ENCODE data around the gene HDAC9.

HDAC9 gene

DNA sequence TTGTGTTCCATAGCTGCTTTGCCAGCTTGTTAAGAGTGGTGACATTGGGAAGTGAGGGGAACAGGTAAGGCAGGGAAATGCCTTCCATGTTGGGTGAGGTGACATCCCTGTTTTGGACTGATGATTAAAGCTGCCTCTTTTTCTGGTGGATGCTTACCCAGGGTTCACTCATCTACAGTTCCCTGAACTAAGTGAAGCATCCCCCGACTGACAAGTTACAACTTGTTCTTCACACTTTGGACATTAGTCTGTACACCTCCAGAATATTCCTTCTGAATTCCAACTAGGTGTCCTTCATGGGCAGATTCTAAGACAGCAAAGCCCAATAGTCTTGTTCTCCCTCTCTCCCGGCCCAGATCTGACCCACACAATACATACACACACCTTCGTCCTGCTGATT, 63.4 kb downstream of the HDAC9 start:
- no peak for DNase-seq

DNA sequence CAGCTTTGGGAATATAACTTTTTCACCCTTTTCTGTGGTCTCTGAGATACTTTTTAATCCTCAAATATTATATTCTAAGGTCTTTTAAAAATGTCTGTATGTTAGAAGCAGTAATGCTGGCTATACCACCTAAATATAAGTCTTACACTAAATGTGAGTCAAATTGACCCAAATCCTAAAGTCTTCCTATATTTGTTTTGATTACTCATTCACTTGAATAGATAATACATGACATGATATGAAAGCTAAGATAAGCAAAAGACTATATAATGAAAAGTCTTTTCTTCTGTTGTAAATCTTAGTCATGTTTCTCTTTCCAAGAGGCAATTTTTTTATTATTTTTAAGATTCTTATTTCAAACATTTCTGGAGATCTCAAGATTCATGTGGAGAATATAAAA, 64.2 kb downstream of the HDAC9 start:
- DNase-seq: no peak

DNA sequence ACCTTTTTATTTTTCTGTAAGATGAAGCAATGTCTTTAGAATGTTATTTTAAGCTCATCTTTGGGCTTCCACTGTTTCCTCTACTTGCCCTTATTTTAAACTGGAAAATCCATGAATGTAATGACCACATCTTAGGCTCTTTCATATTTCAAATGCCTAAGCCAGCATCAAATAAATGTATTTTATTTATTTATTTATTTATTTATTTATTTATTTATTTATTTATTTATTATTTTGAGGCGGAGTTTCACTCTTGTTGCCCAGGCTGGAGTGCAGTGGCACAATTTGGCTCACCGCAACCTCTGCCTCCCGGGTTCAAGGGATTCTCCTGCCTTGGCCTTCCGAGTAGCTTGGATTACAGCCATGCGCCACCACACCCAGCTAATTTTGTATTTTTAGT, 69.2 kb downstream of the HDAC9 start:
- no peak for DNase-seq

DNA sequence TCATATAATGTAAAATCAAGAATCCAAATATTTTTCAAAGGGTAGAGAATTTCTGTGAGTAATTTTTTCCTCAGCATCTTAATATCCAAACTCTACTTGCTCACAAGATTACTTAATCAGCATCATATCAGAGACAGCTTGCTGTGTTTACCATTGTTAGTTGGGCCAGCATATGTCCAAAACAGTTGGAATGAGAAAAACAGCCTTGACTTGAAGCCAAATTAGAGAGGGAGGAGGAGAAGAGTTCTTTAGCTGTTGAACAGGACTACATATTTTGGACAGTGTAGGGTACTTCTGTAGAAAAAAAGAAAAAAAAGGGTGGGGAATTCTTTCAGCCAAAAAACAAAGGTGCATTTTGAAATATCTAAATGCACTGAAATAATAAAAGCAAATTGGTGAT, 69.8 kb downstream of the HDAC9 start:
- DNase-seq: no peak

DNA sequence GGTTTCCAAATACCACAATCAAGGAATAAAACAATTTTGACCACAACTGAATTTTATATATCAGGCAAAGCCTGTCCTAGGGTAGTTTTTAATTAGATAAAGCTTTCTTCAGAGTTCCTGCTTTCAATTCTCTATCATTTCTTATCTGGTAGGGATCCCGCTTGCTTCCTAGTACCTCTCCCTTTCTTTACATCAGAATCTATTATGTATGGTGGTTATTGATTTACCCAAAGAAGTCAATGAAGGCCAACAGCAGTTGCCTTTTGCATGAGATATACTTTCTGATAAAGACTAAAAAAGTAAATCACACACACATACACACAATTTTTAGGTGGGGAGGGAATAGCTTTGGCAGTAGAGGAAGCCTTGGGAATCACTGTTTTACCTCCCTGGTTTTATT, 70.7 kb downstream of the HDAC9 start:
- no peak for DNase-seq

DNA sequence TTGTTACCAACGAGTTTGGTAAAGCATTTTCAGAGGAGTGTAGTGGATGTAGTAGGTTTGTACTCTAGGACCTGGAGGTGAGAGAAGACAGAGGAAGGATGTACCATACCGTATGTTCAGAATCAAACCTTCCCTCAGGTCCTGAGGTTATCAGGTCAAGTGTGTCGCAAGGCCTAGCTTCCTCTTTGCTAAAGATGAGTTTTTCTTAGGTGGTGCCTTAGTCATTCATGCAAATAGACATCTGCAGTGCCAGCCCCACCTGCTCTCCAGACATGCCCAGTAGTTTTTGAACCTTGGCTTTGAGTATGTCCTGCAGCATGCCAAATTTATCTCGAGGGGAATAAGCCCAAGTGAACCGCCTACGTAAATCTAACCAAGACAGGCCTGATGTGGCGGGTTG, 71.3 kb downstream of the HDAC9 start:
- DNase-seq: no peak

DNA sequence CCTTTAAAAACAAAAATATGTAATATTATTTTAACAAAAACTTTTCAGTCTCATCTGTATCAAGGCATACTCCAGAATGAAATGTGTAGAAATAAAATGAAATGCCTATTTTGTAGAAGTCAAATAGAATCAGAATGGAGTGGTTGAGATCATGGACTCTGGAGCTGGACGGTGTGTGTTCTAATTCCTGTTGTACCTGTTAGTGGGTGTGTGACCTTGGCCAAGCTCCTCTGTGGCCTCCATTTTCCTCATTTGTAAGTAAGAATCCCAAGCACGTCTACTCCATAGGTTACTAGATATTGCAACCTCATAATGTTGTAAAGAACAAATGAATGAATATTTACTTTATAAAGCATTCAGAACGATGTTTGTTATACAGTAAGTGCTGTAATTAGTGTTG, 74.9 kb downstream of the HDAC9 start:
- DNase-seq: no peak

DNA sequence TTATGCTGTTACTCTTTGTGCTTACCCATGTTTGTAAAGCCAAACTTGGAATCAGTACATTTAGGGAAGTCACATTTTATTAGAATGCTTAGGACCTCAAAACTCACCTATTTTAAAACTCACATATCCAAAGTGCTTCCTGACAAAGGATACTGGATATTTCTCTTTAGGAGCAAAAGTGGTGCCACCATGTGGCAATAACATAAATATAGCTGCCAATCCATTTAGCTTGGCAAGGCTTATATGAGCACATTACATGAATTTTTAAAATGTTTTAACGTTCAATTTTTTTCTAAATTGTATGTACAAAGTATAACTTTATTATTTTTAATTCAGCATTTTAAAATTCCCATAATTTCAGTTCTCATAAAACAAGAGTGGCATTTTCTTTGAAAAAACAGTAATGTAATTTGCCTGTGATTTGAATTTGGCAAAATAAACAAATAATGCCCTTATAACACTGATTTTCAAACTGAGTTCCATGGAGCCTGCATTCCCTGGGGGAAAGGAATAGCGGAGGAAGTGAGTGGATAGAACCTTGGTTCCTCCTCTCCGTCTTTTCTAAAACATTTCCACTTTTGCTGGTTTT, 75.4 kb downstream of the HDAC9 start:
- peak; percentile 7 for DNase-seq

DNA sequence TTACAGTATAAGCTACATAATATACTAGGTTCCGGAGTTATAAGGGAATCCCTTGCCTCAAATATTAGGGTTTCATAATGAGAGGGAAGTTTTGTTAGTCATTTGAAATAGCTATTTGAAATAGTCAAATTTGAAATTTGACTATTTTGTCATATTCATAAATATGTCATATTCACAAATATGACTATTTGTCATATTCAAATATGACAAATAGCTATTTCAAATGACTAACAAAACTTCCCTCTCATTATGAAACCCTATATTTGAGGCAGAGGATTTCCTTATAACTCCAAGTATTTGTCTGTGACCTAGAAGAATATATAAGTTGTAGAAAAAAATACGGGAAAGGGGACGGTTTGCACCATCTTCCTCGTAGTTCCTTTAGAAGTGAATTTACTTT, 76.6 kb downstream of the HDAC9 start:
- DNase-seq: no peak

DNA sequence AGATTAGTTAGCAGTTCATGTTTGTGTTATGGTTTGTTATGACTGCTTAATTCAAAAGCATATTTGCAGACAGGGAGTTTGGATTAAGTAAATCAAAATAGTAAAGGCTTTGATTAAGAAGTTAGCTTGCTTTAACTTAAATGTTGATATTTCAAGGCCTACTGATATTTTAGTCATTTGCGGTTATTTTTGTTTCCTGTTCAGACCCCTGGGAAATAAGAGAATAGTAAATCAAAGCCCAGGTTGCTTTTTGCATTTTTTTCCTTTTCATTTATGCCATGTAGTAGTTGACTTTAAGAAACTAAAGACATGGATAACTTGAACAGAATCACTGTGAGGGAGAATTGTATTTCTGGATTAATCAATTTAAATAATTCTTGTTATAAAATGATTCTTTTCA, 77.3 kb downstream of the HDAC9 start:
- no peak for DNase-seq

DNA sequence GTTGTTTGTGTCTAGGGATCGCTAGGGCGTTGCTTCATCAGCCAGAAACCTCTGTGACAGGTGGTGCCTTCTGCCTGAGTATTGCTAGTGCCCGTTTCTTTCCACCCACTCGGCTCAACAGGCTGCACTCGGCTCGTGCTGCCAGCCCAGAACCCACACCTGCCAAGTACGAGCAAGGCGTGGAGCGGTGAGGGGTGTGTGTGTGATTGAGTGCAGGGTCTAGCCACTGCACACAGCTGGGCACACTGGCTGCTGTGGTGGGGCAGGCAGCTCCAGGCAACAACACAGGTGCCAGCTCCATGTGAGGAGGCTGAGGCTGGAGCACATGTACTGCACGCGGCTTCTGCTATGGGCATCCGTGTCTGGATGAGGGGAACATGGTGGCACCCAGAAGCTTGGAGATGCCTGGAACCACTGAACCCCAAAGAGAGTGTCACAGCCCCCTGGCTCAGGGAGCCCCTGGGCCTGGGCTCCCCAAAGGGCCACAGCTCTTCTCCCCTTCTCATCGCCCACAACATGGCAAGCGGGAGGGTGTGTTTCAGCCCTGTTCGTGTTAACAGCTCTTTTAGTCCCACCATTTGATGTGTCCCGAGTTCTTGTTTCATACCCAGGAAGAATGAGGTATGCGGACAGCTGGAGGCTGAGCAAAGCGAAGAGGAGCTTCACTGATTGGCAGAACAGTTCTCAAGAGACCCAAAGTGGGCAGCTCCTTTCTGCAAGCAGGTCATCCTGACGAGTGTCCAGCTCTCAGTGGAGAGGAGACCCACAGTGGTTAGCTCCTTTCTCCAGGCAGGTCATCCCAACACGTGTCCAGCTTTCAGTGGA, 78.1 kb downstream of the HDAC9 start:
- no peak for DNase-seq

DNA sequence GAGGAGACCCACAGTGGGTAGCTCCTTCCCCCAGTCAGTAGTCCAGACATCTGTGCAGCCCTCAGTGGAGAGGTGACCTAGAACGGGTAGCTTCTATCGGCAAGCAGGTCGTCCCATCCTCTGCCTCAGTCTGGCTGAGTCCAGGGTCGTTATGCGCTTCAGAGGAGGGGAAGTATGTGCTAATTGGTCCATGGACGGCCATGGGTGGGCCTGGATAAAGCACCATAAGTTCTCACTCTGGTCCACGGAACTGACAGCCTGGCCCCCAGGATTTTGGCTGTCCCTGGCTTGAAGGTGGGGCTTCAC, 78.6 kb downstream of the HDAC9 start:
- DNase-seq: no peak

DNA sequence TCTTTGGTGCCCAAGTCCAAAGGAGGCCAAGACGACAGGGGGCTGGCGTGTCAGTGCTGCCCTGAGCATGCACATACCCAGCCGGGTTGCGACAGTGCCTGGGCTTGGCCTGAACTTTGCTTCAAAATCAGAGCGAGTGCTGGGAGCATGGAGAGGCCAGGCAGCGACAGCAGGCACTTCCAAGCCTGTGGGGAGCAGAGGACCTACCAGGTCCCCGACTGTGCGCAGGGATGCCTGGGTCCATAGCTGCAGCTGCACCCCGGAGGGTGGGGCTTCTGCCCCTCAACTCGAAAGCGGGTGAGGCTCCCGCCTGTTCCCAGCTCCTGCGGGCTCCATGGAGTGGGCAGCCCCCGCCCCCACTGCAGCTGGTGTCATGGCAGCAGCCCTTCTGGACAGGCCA, 79.1 kb downstream of the HDAC9 start:
- DNase-seq: no peak

DNA sequence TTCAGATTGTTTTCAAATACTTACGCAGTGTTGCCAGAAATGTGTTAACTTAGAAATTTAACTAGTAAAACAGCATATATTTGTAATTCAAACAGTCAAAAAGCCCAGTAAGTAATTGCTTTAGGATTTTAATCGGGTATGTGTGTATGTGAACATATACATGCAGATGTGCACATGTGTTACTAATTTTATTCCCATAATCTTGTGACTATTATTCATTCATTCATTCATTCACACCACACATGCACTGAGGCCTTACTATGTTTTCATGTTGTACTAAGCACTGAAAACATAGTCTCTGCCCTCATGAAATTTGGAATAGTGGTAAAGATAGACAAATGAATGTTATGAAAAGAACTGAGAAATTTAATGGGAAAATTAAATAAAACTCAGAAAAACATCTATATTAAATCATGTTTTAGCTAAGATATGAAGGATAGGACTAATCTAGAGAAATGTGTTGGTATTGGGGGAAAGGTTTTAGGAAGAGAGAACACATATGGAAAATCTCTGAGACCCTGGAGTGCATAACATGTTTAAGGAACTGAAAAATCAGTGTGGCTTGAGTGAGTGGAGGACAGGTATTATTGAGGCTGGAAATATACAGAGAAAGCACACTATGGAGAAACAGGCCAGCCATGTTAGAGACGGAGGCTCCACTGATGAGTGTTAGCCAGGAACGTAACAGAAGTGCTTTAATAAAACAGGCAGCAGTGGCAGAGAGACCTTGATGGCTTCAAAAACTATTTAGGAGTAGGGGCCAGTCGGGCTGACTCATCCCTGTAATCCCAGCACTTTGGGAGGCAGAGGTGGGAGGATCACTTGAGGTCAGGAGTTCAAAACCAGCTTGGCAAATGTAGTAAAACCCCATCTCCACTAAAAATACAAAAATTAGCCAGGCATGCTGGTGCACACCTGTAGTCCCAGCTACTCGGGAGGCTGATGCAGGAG, 80.3 kb downstream of the HDAC9 start:
- no peak for DNase-seq

DNA sequence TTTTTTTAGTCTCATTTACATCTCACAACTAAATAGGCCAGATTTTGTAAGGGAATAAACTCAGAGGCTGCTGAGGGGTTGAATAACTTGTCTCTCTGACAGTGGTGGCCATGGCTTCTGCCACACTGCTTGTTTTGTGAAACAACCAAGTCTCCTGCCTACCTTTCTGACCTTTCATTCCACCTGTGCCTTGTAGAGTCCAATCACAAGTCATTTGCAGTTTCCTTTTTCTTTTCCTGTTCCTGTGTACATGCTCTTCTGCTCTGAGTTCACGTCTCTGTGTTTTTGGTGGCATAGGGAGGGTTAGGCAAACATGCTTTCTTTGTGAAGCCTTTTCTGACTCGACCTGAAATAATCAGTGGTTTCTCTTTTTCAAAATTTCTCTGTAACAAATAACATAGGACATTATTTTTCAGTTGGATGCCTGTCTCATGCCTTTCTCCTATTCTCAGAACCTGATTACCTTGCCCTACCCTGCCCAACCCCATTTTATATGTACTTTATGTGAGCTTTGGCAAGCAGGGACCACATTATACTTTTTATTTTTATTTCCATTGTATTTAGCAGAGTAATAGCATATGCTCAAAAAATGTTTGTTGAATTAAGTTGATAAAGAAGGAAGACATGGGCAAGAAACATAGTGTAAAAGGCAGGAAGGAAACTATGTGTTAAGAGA, 81.7 kb downstream of the HDAC9 start:
- DNase-seq: no peak

DNA sequence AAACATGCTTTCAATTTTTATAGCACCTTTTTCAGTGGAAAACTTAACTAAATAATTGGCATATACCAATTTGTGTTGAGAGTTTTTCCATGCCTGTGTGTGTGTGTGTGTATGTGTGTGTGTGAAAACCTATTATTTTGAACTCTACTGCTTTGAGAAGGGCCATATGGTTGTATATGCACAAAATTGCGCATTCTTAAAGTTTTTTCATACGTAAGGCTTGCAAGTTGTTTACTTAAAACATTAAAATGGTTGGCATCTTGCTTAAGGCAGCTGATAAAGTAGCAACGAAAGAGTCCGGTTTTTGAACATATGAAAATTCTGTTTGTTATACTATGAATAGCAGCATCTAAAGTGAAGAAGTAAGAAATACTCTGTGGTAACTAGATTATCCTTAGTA, 84.1 kb downstream of the HDAC9 start:
- DNase-seq: no peak

DNA sequence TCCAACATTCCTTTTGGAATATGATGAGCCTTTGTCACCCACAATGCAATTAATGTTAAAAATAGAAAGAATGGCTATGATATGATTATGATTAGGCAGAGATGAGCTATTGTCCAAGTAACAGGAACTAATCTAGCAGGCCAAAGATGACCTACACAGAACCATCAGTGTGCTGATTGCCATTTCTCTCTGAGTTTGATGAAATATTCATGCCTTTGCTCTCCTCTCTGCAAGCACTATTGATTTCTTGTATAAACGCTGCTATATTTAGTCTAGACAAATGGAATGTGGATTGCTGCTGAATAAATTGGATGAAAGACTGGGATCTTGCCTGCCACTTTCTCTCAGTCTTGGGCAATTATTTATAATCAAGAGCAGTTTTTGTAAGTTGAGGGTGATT, 85.4 kb downstream of the HDAC9 start:
- no peak for DNase-seq

DNA sequence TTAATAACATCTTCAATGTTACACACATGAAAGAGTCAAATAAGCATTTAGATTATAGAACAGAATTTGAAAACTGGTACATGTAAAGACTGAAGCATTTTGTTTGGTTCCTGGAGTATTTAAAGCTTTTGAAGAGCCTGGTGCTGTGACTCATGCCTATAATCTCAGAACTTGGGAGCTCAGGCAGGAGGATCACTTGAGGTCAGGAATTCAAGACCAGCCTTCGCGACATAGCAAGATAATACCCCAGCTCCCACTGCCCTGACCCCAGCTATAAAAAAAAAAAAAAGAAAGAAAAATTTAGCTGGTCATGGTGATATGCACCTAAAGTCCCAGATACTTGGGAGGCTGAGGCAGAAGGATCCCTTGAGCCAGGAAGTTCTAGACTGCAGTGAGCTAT, 87.8 kb downstream of the HDAC9 start:
- DNase-seq: no peak

DNA sequence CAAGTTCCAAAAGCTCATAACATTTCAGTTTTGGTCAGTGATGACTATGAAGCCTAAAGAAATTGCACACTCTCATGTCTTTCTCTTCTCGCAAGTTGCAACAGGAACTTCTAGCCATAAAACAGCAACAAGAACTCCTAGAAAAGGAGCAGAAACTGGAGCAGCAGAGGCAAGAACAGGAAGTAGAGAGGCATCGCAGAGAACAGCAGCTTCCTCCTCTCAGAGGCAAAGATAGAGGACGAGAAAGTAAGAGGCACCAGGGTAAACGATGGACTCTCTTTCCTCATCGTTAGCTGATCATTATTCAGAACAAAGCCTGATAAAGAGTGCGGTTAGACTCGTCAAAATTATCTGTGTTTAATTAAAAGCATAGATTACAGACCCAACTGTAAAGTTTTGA, 94.7 kb downstream of the HDAC9 start:
- no peak for DNase-seq

DNA sequence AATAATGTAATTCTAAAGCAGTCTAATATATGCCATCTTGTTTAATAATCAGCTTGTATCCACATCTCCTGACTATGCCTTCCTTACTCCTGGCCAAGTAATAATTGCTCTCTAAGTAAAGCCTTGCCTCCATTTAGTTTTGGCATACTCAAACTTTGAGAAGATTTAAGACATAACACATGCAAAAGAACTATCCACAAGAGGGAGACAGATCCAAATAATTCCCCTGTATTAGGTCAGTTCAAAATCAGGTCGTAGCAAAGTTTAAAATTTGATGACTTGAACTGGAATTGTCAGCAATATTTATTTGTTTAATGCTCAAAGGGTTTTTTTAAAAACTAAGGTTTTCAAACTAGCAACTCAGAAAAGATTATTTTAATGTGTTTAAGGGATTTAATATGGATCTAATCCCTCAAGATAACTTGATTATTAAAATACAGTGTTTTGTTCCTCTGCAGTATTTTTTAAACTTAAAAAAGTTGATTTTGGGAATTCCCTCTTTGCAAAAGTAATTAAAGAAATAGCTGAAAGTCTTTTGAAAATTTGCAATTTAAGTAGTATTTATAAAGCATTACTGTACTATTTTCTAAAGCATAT, 95.3 kb downstream of the HDAC9 start:
- DNase-seq: no peak

DNA sequence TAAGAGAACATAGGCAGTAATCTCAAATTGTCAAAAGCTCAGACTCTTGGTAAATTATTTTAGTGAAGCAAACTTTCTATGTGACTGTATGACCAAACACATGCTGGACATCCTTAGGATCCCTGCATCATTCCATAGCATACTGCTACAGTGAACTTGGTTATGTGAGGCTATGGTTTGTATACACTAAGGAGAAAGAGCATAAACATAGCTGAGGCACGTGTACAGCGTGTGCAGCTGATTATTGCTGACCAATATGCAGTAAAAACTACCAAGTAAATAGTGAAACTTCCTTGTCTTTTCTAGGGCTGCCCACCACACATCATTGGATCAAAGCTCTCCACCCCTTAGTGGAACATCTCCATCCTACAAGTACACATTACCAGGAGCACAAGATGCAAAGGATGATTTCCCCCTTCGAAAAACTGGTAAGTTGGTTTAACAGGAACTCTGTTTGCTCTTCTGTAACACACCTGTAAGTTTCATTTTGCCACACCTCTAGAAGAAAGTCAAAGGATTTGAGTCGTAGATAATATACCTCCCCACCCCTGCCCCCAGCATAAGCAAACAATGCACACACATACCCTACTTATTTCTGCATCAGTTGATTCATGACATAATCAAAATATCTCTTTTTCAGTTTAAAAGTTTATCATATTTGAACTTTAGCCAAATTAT, 98.2 kb downstream of the HDAC9 start:
- no peak for DNase-seq

DNA sequence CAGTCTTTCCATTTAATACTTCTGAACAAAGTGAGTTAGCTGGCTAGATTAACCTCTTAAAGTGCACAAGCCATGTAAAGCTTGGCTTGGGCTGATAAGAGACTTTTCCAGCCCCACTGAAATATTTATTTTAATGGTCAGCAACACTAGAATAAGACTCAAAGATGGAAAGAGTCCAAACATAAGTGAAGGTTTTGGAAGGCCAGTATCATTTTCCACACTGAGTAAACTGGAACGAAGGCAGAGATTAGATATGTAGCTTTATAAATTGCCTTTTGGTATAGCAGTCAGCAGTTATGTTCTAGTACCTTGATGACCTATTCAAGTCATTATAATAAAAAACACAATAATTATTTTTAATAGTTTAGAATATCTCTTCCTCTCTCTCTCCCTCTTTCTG, 102.2 kb downstream of the HDAC9 start:
- no peak for DNase-seq

Measured in NCI-H1694 (cell line).